HG02759 (cell line): ENCODE measurements around the gene KRTAP10-9.
"Not testable (repeated sequence)": the region's sequence is repeated elsewhere in the genome, so short reads cannot be mapped to it uniquely, and the experiment has no call there.

Experiments used
- ATAC-seq: cut with Tn5 transposase; IDR thresholded peaks from one replicate; pipeline ENCODE4 v1.9.1; 2021; ENCODE audit warnings: mild to moderate bottlenecking, moderate library complexity; ENCODE audit not compliant: unreplicated experiment

The KRTAP10-9 gene

GRCh38 chr21:44638506-44639330, 11.8 kb downstream of the KRTAP10-9 start:
- ATAC-seq: not testable (repeated sequence)

- ATAC-seq: no peak
These were observed 12.4 kb downstream of the KRTAP10-9 start for GRCh38 chr21:44639331-44639655.

GRCh38 chr21:44640761-44641160, 13.9 kb downstream of the KRTAP10-9 start:
- no peak for ATAC-seq

DNA sequence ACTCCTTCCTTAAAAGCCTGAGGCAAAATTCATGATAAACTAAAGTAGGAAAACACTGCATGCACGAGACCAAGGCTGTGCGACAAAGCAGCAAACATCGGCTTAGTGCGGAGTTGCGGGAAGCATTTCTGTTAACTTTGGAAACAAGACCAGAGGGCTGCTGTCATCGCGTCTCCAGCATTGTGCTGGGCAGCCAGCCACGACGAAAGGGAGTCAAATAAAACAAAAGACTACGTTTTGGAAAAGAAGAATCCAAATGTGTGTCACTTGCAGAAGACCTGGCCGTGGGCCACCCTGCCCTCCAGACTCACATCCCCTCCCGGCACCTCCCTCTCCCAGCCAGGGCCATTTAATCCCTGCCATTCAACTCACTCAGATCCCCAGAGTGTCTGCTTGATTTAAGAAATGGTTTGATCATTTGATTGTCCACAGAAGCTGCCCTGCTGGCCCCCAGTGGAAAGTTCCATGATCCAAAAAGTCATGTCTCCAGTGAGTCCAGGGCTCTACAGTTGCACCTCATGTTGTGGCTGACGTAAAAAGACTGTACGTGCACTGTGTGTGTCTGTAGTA, 16.9 kb downstream of the KRTAP10-9 start:
- no peak for ATAC-seq

DNA sequence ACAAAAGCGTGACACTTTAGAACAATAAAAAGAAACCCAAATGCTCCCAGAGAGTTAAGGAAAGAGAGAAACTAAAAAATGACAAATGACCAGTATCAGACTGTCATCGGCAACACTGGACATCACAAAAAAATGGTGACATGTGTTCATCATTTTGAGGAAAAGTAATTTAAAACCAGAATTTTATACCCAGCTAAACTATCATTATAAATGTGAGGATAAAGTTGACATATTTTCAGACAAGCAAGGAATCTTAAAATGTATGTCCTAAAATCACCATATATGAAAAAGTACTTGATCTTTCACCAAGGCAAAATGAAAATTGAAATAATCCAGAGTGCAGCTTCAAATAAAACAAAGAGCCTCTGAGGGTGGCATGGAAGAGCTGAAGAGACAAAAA, 18.0 kb downstream of the KRTAP10-9 start:
- ATAC-seq: no peak

DNA sequence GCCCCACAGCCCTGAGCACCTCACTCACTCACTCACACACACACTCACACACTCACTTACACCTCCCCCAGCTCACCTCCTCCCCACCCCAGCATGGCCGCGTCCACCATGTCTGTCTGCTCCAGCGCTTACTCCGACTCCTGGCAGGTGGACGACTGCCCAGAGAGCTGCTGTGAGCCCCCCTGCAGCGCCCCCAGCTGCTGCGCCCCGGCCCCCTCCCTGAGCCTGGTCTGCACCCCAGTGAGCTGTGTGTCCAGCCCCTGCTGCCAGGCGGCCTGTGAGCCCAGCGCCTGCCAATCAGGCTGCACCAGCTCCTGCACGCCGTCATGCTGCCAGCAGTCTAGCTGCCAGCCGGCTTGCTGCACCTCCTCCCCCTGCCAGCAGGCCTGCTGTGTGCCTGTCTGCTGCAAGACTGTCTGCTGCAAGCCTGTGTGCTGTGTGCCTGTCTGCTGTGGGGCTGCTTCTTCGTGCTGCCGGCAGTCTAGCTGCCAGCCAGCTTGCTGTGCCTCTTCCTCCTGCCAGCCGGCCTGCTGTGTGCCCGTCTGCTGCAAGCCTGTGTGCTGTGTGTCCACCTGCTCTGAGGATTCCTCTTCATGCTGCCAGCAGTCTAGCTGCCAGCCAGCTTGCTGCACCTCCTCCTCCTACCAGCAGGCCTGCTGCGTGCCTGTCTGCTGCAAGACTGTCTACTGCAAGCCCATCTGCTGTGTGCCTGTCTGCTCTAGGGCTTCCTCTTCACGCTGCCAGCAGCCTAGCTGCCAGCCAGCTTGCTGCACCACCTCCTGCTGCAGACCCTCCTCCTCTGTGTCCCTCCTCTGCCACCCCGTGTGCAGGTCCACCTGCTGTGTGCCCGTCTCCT, 19.7 kb downstream of the KRTAP10-9 start, which contains the start of gene KRTAP10-11:
KRTAP10-11 (plus strand) TSS at position 49 of the 856 bp plus-strand sequence; CDS start at position 94, 45 bp downstream.
- not testable (repeated sequence) for ATAC-seq

DNA sequence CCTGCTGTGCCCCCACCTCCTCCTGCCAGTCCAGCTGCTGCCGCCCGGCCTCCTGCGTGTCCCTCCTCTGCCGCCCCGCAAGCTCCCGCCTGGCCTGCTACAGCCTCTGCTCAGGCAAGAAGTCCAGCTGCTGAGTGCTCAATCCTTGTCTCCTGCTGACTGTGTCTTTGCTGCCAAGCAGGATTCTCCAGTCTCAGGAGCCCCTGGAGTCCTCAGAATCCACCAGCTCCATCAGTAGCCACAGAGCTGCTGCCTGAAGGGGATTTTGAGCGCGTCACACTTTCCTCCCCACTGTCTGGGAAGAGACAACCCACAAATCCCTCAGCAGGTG, 20.3 kb downstream of the KRTAP10-9 start:
- ATAC-seq: no peak

DNA sequence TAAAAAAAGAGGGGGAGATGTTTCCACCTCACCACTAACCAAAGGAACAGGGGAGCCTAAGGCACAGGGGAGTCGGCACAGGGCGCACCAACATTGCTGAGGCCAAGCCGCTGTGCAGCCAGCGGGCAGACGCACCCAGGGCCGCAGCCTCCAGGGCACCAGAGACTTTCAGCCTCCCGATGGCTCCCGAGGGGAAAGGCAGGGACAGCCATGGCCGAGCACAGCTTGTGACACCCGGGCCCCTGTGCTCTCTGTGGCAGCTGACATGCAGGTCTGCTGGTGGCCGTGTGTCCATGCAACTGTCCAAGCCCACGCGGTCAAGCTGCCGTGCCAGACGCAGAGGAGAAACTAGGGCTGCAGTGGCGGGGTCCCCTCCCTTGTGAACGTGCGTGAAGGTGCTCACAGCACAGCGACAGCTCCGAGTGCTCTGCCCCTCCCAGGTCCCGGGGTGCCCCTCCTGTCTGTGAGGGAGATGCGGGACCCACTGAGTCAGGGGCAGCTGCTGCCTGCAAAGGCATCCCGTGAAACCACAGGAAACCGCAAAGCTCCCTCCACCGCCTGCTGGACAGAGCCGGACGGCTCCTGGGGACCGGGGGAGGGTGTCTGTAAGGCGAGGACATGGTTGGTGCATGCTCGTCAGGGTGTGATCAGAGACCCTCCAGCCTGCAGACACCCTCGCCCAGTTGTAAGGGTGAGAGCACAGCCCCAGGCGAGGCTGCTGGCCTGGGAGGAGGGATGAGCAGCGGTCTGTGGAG, 21.8 kb downstream of the KRTAP10-9 start:
- no peak for ATAC-seq

DNA sequence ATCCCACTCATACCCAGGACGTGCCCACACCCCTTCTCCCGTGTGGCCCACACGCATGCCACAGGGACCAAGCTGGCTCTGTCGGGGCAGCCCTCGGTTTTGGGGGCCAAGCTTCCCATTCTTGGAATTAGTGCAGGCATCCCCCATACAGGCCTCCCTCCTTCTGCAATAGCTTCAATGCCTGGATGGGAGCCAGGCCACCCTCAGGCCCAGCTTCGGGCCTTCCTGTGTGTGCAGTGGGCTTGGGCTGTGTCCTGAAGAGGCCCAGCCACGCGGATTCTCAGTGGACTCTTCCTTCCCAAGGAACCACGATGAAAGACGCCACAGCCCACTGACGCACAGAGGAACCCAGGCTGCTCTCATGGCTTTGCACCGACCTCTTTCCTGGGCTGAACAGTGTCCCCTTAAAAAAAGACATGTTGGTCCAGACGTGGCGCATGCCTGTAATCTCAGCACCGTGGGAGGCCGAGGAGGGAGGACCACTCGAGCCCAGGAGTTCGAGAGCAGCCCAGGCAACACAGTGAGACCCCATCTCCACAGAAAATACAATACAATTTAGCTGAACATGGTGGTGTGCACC, 22.7 kb downstream of the KRTAP10-9 start:
- no peak for ATAC-seq

GRCh38 chr21:44650265-44650972, 23.5 kb downstream of the KRTAP10-9 start:
- no peak for ATAC-seq

- ATAC-seq: no peak
These were observed 24.2 kb downstream of the KRTAP10-9 start for GRCh38 chr21:44650973-44651675.

- ATAC-seq: no peak
These were observed 26.2 kb downstream of the KRTAP10-9 start for GRCh38 chr21:44653123-44653522.

DNA sequence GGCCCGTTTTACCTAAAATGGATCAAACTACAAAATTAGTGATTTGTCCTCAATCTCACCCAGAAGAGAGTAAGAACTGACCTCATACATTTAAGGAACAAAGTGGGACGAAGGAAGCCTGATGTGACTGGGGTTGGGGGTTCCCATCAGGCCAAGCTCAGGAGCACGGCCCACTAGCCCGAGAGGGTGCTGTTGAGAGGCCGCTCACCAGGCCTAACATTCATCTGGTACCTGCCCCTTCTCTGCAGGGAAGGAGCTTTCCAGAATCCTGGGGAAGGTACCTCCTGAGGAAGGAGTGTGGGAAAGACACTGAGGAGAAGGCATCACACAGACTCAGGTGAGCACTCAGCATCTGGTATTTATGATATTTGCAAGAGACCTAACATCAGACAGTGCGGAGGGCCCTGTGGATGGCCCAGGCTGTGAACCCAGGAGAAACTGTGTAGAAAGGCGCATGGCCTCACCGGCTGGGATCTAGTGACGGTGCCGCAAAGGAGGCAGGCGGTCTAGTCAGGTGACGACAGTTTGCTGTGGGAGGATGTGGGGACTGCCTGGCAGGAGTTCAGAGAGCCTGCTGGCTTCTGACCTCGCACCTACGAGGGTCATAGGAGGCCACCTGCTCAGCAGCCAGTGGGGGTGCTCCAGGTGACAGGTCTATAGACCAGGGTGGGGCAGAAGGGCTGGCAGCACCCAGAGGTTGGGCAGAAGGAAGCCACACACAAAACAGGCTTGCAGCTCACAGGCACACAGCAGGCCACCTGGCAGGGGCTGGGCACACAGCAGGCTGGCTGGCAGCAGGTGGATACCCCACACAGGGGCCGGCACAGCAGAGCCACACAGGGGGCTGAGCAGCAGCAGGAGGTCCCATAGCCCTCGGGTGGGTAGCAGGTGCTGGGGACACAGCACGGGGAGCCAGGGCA, 27.0 kb downstream of the KRTAP10-9 start:
- ATAC-seq: no peak

DNA sequence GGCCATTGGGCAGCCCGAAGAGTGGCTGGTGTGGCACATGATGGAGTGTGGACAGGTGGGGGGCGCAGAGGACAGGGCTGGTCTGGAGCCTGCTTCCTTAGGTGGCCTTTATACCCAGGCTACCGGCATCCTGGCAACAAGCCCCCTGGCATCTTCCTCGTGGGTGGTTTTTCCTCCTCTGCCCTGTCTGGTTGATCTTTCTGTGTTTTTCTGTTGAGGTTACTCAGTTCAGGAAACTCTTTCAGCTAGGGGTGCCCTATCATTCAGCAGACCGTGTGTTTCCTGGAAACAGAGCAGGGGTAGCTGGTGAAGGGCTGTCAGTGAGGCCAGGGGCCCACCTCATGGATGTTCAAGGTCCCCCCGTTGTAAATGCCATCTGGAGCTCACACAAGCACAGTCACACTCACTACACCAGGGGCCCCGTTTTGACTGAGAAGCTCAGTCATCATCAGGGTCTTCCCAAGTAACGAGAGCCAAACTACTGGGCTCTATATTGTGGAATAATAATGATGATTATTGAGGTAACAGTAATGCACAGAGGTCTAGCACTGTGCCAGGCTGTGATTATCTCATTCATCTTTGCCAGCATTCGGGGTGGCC, 27.8 kb downstream of the KRTAP10-9 start, which contains the start of gene KRTAP12-4:
KRTAP12-4 (minus strand) TSS at position 84 of the 600 bp plus-strand sequence; CDS start at position 39, 45 bp downstream.
- ATAC-seq: no peak

DNA sequence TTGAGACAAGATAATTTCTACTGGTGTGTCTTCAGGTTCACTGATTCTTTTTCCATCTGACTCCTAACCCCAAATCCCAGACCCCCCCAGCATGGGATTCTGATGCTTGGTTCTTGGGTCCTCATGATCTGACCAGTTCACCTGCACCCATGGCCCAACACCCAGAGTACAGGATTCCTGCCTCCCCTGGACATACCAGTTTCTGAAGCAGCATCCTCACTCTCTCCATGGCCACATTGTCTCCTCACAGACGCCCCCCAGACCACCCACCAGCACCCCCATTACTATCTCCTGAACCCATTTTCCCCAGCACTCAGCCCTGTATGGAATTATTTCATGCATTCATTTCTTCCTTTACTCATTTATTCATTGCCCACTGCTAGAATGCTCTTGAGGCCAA, 30.0 kb downstream of the KRTAP10-9 start:
- ATAC-seq: no peak

GRCh38 chr21:44657635-44658540, 31.0 kb downstream of the KRTAP10-9 start, which contains the start of gene KRTAP12-3:
KRTAP12-3 (plus strand) TSS chr21:44657932; CDS start chr21:44657980, 48 bp downstream.
- ATAC-seq: no peak

DNA sequence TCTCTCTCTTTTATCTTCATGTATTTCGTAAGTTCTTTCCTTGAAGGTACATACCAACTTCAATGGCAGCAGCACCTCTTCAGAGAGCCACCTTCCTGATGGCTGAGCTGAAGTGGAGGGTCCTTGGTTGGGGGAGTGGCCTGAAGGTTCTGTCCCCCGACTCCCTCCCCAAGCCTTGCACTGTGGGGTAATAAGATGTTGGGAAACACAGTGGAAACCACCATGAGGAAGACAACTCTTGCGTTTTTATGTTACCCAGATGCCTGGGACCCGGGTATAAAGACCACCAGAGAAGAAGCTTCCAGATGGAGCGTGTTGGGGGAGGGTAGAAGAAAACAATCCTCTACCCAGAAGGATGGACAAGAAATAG, 31.6 kb downstream of the KRTAP10-9 start:
- no peak for ATAC-seq
